Tibial nerve (tissue), 4 donors: ENCODE results near the gene TMEM101. TPM values are rescaled to one million over a fixed set of nuclear protein-coding genes. Genes with fewer than 3 reads are reported as not detected.

Experiments used
- DNase-seq, 2 donors: peaks; one replicate each; pipeline ENCODE4 v3.0.0-alpha.2; 2019; ENCODE audit warnings: low spot score in 2 of 2
- H3K27ac ChIP-seq, 4 donors: fragments of 200-600 bp; sonication (generic) in 3 of 4; one replicate each; pipeline ENCODE4 v1.5.1; 2017 to 2019; ENCODE audit warnings: mild to moderate bottlenecking in 1 of 4
- H3K27me3 ChIP-seq, 2 donors: fragments of 200-600 bp; sonication (generic) in 1 of 2; one replicate each; pipeline versions ENCODE4 v1.5.1 to v1.6.0; 2017 to 2019
- H3K36me3 ChIP-seq, 3 donors: fragments of 200-600 bp; sonication (generic); one replicate each; pipeline ENCODE4 v1.5.1; 2018 to 2019
- H3K4me1 ChIP-seq, 4 donors: fragments of 200-600 bp; sonication (generic) in 3 of 4; one replicate each; pipeline ENCODE4 v1.5.1; 2017 to 2019
- H3K4me3 ChIP-seq, 4 donors: fragments of 200-600 bp; sonication (generic) in 3 of 4; one replicate each; pipeline ENCODE4 v1.5.1; 2017 to 2019; ENCODE audit warnings: mild to moderate bottlenecking in 1 of 4, moderate library complexity in 1 of 4
- H3K9me3 ChIP-seq, 4 donors: fragments of 200-600 bp; sonication (generic) in 3 of 4; one replicate each; pipeline ENCODE4 v1.5.1; 2017 to 2019
- CTCF ChIP-seq, 5 experiments: fragments of 200-600 bp in 3 of 5; fragments of 450-650 bp in 2 of 5; sonication (generic) in 3 of 5; IDR thresholded peaks; one replicate each; pipeline ENCODE4 v1.5.1; 2016 to 2019; ENCODE audit warnings: antibody characterized with exemption in 5 of 5, mild to moderate bottlenecking in 3 of 5, moderate library complexity in 2 of 5
- EP300 ChIP-seq, 2 donors: sonication (generic); formaldehyde crosslinking; IDR thresholded peaks; one replicate each; pipeline ENCODE4 v1.6.1; 2017; ENCODE audit warnings: antibody characterized with exemption in 2 of 2, mild to moderate bottlenecking in 1 of 2
- POLR2A ChIP-seq, 2 donors: fragments of 450-650 bp; IDR thresholded peaks; one replicate each; pipeline ENCODE4 v1.6.1; 2017; ENCODE audit warnings: antibody characterized with exemption in 2 of 2, mild to moderate bottlenecking in 2 of 2, moderate library complexity in 2 of 2
- WGBS, 2 donors: methylation state at CpG; one replicate each; pipeline ENCODE4 v1.1.5; 2018; 5-methylcytosine and 5-hydroxymethylcytosine counted together
- total RNA-seq, 4 donors: library from RNA; depleted of rRNA; stranded (reverse); fragments of >200 nt; gene quantifications; one replicate each; pipeline ENCODE4 v1.1.0, GENCODE V29; 2016

The TMEM101 gene
- total RNA-seq, 4 donors from 2014 or later = 28.6 to 41.2 (median 34.5) TPM

DNA sequence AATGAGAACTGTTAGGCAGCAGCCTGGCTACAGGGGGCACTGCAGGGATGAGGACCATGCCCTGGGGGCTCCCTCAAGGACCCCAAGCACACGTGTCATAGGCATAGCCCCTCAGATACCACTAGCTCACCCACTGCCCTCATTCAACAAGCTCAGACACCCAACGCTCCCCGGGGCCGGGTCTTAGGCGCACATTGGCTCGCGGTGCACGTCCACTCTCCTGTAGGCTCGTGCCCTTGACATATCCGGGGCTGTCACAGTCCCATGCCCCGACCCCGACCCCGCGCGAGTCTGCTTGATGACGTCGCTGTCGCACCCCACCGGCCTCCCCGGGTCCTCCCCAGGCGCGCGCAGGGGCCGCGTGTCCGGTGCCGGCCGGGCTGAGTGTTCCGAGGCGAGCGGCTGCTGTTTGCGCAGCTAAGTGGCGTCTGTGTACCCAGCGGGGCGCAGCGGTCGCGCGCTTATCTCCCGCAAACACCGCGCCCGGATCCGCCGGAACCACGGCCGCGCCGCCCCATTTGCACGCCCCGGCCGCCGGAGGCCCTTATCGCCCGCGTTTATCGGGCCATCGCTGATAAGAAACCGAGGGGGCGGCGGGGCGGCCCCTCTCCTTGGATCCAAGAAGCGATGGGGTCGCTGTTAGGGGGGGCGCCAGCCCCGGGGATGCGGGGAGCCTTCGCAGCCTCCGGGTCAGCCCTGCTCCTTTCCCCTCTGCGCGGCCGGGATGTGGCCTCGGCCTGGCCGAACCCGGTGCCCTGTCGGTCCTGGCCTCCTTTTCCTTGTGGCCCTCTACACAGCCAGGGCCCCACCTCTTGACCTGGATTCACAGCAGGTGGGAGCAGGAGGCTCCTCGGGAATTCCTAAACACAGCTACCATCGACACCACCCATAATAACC lies 31.0 kb downstream of the TMEM101 start:
- TF ChIP-seq CTCF (IDR thresholded peaks at IDR 0.05) (peak in 1 of 5 experiments; percentile 7), POLR2A (IDR thresholded peaks at IDR 0.05) (no peak)
- WGBS, 2 donors = 2 to 8% methylated on average over 30 to 67 of the region's 78 CpGs
- H3K27me3 ChIP-seq = peaks cover 0 to 97% of the 10 kb centered on the region in 2 donors
- H3K27ac ChIP-seq = no peak overlapping the region
- H3K36me3 ChIP-seq = no peaks in the 10 kb centered on the region
- peaks cover 0 to 13% (median 5%) of the 10 kb centered on the region in 4 donors for H3K4me1 ChIP-seq
- no peaks in the 10 kb centered on the region for H3K9me3 ChIP-seq
- H3K4me3 ChIP-seq = peak overlapping the region in 3 of 4 donors; percentile 10 to 50 (median 30)
- DNase-seq = no peak

GRCh38 chr17:43983196-43983514 lies 31.6 kb downstream of the TMEM101 start:
- 28 to 30% methylated on average over 5 of the region's 5 CpGs for WGBS, 2 donors
- peaks cover 0 to 93% of the 10 kb centered on the region in 2 donors for H3K27me3 ChIP-seq
- H3K36me3 ChIP-seq = no peaks in the 10 kb centered on the region
- no peak for DNase-seq
- no peak for TF ChIP-seq POLR2A (IDR thresholded peaks at IDR 0.05)
- TF ChIP-seq EP300 (IDR thresholded peaks at IDR 0.05) = no peak
- TF ChIP-seq CTCF (IDR thresholded peaks at IDR 0.05) = no peak
- H3K4me1 ChIP-seq = peaks cover 0 to 13% (median 5%) of the 10 kb centered on the region in 4 donors
- H3K27ac ChIP-seq = no peak overlapping the region
- no peak overlapping the region for H3K4me3 ChIP-seq
- H3K9me3 ChIP-seq = no peaks in the 10 kb centered on the region

DNA sequence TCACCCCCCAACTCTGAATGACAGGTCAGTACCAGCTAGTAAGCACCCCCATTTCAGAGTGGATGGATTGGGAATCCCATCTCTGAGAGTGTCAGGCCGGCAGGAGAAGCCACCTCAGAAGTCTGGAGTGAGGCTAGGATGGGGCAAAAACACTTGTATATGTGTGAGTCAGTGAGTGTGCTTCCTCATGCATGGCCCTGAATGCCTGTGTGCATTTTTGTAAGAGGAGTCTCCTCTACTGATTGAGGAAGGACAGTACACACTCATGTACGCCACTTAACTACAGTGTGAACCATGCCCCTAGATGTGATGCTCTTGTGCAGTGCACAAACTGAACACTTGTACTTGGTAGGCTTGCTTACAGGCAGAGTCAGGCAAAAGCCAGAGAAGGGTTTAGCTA lies 32.6 kb downstream of the TMEM101 start:
- Histone ChIP-seq H3K4me1 (peaks cover 0 to 13% (median 5%) of the 10 kb centered on the region in 4 donors), H3K4me3 (no peak overlapping the region), H3K36me3 (no peaks in the 10 kb centered on the region), H3K27ac (no peak overlapping the region), H3K9me3 (no peaks in the 10 kb centered on the region), H3K27me3 (peaks cover 0 to 88% of the 10 kb centered on the region in 2 donors)
- DNase-seq = no peak
- TF ChIP-seq EP300 (IDR thresholded peaks at IDR 0.05) (no peak), POLR2A (IDR thresholded peaks at IDR 0.05) (no peak), CTCF (IDR thresholded peaks at IDR 0.05) (no peak)
- 69 to 85% methylated on average over 2 of the region's 2 CpGs for WGBS, 2 donors

GRCh38 chr17:43979671-43980070 lies 35.1 kb downstream of the TMEM101 start:
- TF ChIP-seq POLR2A (IDR thresholded peaks at IDR 0.05) (no peak), EP300 (IDR thresholded peaks at IDR 0.05) (no peak), CTCF (IDR thresholded peaks at IDR 0.05) (no peak)
- no peak for DNase-seq
- Histone ChIP-seq H3K4me3 (no peak overlapping the region), H3K4me1 (peaks cover 0 to 13% (median 5%) of the 10 kb centered on the region in 4 donors), H3K9me3 (no peaks in the 10 kb centered on the region), H3K27me3 (peaks cover 0 to 75% of the 10 kb centered on the region in 2 donors), H3K27ac (no peak overlapping the region), H3K36me3 (no peaks in the 10 kb centered on the region)
- WGBS, 2 donors = 75 to 83% methylated on average over 4 of the region's 4 CpGs

DNA sequence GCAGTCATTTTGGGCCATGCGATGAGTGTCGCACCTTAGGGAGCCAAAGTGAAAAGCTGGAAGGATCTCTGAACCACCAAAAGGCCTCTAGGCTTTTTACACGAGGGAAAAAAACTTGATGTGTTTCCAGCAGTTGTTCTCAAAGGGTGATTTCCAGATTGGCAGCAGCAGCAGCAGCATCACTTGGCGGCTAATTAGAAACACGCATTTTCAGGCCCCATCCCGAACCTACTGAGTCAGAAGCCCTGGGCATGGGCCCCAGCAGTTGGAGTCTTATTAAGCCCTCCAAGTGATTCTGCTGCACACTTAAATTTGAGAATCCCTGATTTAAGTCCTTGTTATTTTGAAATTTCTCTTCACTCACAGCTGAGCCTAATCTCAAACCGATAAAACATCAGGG lies 35.8 kb downstream of the TMEM101 start:
- no peak for DNase-seq
- WGBS, 2 donors = 65 to 70% methylated on average over 7 of the region's 7 CpGs
- Histone ChIP-seq H3K36me3 (no peaks in the 10 kb centered on the region), H3K4me3 (no peak overlapping the region), H3K27me3 (peaks cover 0 to 74% of the 10 kb centered on the region in 2 donors), H3K9me3 (no peaks in the 10 kb centered on the region), H3K4me1 (peaks cover 0 to 9% (median 4%) of the 10 kb centered on the region in 4 donors), H3K27ac (no peak overlapping the region)
- TF ChIP-seq EP300 (IDR thresholded peaks at IDR 0.05) (no peak), CTCF (IDR thresholded peaks at IDR 0.05) (no peak)
